ENCODE data around the gene ADCY7.

DNA sequence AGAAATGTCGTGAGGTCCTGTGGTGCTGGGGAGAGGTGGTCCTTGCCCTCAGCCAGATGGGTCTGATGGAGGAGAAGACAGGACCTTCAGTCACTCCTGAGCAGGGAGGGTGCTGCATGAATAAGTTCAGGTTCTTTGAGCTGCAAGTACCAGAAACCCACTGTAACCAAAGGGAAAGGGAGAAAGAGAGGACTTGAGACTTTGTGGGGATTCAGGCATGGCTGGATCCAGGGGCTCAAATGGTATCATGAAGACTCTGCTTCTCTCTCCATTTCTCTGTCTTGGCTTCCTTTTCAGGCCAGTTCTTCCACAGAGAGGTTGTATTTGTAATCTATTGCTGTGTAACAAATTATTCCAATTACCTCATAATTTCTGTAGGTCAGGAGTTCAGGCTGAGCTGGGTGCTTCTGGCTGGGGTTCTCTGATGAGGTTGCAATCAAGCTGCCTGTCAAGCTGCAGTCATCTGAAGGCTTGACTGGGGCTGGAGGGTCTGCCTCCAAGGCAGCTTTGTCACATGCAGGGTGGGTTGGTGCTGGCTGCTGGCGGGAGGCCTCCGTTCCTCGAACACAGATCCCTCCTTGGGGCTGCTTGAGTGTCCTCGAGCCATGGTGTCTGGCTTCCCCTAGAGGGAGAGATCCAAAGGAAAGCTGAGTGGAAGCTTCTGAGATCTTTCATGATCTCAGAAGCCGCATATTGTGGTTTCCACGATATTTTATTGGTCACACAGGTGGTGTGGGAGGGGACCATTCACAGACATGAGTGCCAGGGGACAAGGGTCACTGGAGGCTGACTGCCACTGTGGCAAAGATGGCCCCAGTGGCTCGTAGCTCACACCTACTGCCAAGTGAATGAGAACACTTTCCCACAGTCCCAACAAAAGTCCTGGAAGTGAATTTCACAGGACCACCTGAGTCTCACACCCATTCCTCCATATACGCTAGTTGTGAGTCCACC, 5.9 kb upstream of the ADCY7 start:
- TF ChIP-seq, protein P1, sequence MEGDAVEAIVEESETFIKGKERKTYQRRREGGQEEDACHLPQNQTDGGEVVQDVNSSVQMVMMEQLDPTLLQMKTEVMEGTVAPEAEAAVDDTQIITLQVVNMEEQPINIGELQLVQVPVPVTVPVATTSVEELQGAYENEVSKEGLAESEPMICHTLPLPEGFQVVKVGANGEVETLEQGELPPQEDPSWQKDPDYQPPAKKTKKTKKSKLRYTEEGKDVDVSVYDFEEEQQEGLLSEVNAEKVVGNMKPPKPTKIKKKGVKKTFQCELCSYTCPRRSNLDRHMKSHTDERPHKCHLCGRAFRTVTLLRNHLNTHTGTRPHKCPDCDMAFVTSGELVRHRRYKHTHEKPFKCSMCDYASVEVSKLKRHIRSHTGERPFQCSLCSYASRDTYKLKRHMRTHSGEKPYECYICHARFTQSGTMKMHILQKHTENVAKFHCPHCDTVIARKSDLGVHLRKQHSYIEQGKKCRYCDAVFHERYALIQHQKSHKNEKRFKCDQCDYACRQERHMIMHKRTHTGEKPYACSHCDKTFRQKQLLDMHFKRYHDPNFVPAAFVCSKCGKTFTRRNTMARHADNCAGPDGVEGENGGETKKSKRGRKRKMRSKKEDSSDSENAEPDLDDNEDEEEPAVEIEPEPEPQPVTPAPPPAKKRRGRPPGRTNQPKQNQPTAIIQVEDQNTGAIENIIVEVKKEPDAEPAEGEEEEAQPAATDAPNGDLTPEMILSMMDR (conservative IDR thresholded peaks at IDR 0.05), result no peak
- TF ChIP-seq EZH2 (IDR thresholded peaks at IDR 0.05; ENCODE audit: low read depth), result no peak
